Lower leg skin (tissue), 4 donors: ENCODE results near the gene SLC25A12. TPM values are rescaled to one million over a fixed set of nuclear protein-coding genes. Genes with fewer than 3 reads are reported as not detected.

Experiments used
- DNase-seq, 2 donors: peaks; one replicate each; pipeline ENCODE4 v3.0.0-alpha.2; 2019; ENCODE audit warnings: low spot score in 2 of 2
- H3K4me3 ChIP-seq: fragments of 200-600 bp; sonication (generic); 2 replicates; pipeline ENCODE4 v1.5.1; 2017; ENCODE audit warnings: mild to moderate bottlenecking, low read depth; ENCODE audit not compliant: poor library complexity, severe bottlenecking
- POLR2A ChIP-seq, 2 donors: fragments of 450-650 bp; IDR thresholded peaks; one replicate each; pipeline ENCODE4 v1.6.1; 2016 to 2017; ENCODE audit warnings: antibody characterized with exemption in 2 of 2, mild to moderate bottlenecking in 1 of 2, moderate library complexity in 1 of 2
- WGBS, 2 donors: methylation state at CpG; one replicate each; pipeline ENCODE4 v1.1.5; 2018; 5-methylcytosine and 5-hydroxymethylcytosine counted together
- intact Hi-C: fragments of 100-400 bp; cut with DNase I; formaldehyde crosslinking; loops from one replicate; pipeline ENCODE4 v1.15.0; 2023; ENCODE audit warnings: low total_unique reads
- total RNA-seq, 4 donors: library from RNA; depleted of rRNA; stranded (reverse); fragments of >200 nt; gene quantifications; one replicate each; pipeline ENCODE4 v1.1.0, GENCODE V29; 2016
- TF ChIP-seq, protein P1 (sequence below), 3 donors: fragments of 450-650 bp; IDR thresholded peaks; one replicate each; pipeline ENCODE4 v1.5.1; 2016; ENCODE audit warnings: antibody characterized with exemption in 3 of 3, mild to moderate bottlenecking in 3 of 3, moderate library complexity in 2 of 3

Gene SLC25A12
- total RNA-seq, 4 donors from 2014 or later = 18.1 to 28.1 (median 25.8) TPM

DNA sequence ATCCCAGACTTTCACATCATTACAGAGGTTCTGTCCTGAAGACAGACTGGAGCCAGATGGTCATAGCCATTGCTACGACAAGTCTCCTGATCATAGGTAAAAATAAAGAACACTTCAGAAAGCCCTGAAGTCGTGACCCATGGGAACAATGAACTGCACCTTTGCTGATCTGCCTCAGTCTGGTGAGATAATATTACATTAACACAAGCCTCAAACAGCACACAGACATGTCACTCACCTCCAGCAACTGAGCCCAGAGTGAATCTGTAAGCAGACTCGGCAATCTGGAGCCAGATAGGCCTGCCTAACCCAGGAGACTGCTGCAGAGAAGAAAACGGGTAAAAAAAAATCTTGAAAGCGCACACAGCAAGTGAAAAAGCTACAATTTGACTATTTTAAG is 79.2 kb downstream of the SLC25A12 start:
- no peak for TF ChIP-seq POLR2A (IDR thresholded peaks at IDR 0.05)
- TF ChIP-seq, protein P1, sequence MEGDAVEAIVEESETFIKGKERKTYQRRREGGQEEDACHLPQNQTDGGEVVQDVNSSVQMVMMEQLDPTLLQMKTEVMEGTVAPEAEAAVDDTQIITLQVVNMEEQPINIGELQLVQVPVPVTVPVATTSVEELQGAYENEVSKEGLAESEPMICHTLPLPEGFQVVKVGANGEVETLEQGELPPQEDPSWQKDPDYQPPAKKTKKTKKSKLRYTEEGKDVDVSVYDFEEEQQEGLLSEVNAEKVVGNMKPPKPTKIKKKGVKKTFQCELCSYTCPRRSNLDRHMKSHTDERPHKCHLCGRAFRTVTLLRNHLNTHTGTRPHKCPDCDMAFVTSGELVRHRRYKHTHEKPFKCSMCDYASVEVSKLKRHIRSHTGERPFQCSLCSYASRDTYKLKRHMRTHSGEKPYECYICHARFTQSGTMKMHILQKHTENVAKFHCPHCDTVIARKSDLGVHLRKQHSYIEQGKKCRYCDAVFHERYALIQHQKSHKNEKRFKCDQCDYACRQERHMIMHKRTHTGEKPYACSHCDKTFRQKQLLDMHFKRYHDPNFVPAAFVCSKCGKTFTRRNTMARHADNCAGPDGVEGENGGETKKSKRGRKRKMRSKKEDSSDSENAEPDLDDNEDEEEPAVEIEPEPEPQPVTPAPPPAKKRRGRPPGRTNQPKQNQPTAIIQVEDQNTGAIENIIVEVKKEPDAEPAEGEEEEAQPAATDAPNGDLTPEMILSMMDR (IDR thresholded peaks at IDR 0.05) = no peak
- DNase-seq = no peak
- 94 to 96% methylated on average over 5 of the region's 5 CpGs for WGBS, 2 donors
- no peak overlapping the region for H3K4me3 ChIP-seq
- intact Hi-C loops = loop anchor here (5.0 kb wide), 1 partner anchor 287 kb away; the partner anchor contains the start of gene DLX2

DNA sequence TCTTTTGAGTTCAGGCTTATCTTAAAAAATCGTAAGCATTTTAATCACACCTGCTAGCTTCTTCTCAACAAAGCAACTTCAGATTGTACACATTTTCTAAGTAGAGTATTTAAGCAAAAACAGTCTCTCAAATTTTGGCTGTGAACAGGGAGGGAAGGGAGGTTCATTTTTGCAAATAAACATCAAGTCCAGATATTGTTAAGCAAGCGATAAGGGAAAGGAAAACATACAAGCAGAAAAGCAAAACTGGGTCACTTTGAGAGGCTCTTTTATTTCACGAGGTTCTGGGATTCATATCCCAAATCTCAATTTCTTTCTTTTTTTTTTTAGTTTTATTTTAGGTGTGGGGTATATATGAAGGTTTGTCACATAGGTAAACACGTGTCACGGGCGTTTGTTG is 79.9 kb downstream of the SLC25A12 start:
- no peak for DNase-seq
- intact Hi-C loops = loop anchor here (5.0 kb wide), 1 partner anchor 288 kb away; the partner anchor contains the start of gene DLX2
- WGBS, 2 donors = 88 to 89% methylated on average over 6 of the region's 6 CpGs
- TF ChIP-seq, protein P1 (IDR thresholded peaks at IDR 0.05) = no peak
- no peak for TF ChIP-seq POLR2A (IDR thresholded peaks at IDR 0.05)
- no peak overlapping the region for H3K4me3 ChIP-seq

DNA sequence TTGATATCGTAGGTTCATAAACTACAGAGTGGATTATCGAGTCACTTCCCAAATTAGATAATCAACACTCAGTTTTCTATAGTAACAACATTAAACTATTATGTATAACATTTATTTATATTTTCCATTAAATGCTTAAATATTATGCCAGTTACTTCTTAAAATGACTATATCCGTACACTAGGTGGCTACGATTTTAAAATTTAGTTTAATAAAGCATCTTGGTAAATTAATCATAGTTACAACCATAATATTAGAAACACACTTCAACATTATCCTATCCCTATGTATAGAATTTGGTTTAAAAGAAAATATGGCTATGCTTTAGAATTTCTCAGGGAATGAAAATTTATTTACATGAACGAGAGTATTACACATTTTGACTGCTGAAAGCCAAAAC is 80.3 kb downstream of the SLC25A12 start:
- TF ChIP-seq POLR2A (IDR thresholded peaks at IDR 0.05) = no peak
- TF ChIP-seq, protein P1 (IDR thresholded peaks at IDR 0.05) = no peak
- intact Hi-C loops = loop anchor here (5.0 kb wide), 1 partner anchor 289 kb away; the partner anchor contains the start of gene DLX2
- DNase-seq = no peak
- no peak overlapping the region for H3K4me3 ChIP-seq
- WGBS, 2 donors = 90 to 91% methylated on average over 5 of the region's 5 CpGs

DNA sequence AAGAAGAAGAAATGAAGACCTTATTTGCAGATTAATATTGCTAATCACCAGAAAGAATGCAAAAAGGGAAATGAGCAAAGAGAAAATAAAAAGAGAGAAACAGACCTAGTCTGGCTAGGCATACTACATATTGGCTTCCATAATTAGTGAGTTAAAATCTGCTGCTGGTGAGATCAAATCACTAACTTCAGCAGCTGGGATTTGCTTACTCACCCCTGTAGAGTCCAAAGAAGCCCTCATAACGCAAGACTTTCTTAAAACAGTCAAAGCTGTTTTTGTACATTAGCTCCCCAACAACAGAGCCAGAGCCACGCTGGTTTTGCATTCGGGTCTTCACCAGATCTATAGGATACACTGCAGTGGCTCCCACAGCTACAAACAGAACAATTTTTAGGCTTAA is 80.9 kb downstream of the SLC25A12 start:
- intact Hi-C loops = loop anchor here (5.0 kb wide), 1 partner anchor 289 kb away; the partner anchor contains the start of gene DLX2
- TF ChIP-seq POLR2A (IDR thresholded peaks at IDR 0.05) = no peak
- TF ChIP-seq, protein P1 (IDR thresholded peaks at IDR 0.05) = no peak
- no peak for DNase-seq
- no peak overlapping the region for H3K4me3 ChIP-seq
- WGBS, 2 donors = 90 to 95% methylated on average over 3 of the region's 3 CpGs

DNA sequence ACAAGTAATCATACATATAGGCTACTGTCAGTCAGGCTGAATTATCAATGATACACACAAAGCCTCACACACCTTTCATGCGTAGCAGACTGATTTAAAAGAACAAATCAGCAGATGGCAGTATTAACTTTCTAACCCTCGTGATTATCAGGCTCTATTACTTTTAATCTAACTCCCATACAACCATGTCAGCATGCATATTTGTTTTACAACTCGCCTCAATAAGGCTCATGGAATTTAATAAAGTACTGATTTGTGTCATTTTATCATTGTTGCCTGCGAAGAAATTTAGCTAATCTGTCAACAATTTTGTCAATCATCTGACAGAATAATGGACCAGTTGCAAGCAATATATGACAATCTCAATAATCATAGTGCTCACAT is 82.8 kb downstream of the SLC25A12 start:
- TF ChIP-seq POLR2A (IDR thresholded peaks at IDR 0.05) = no peak
- TF ChIP-seq, protein P1 (IDR thresholded peaks at IDR 0.05) = no peak
- no peak overlapping the region for H3K4me3 ChIP-seq
- no peak for DNase-seq
- intact Hi-C loops = loop anchor here (5.0 kb wide), 1 partner anchor 291 kb away; the partner anchor contains the start of gene DLX2
- 31 to 42% methylated on average over 4 of the region's 4 CpGs for WGBS, 2 donors
